Activated CD4-positive, alpha-beta T cell treated with anti-CD3 and anti-CD28 coated beads for 24 hours (primary cell): ENCODE data around the gene USP36.
A peak's percentile ranks its signal among the peaks of the same experiment; 100 is the strongest.
"Not testable (repeated sequence)": the region's sequence is repeated elsewhere in the genome, so short reads cannot be mapped to it uniquely, and the experiment has no call there.

Experiments
- DNase-seq, 2 donors: peaks; one replicate each; pipeline ENCODE4 v3.0.0-alpha.2; 2020; ENCODE audit warnings: low read depth in 2 of 2

USP36 gene

DNA sequence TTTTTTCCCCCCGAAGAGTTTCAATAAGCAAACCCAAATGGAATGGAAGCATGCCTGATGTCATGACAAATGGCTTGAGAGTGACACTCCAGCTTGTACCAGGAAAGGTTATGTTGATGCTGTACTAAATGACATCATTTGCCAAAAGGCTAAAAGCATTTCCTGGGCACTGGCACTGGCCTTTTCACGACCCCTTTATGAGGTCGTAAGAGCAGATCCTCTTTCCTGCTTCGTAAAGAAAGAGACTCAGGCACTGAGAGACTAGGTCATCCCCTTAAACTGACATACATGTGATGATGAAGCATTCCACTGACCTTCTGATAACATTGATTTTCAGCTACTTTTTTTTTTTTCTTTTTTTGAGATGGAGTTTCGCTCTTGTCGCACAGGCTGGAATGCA is 31.9 kb upstream of the USP36 start:
- no peak for DNase-seq

DNA sequence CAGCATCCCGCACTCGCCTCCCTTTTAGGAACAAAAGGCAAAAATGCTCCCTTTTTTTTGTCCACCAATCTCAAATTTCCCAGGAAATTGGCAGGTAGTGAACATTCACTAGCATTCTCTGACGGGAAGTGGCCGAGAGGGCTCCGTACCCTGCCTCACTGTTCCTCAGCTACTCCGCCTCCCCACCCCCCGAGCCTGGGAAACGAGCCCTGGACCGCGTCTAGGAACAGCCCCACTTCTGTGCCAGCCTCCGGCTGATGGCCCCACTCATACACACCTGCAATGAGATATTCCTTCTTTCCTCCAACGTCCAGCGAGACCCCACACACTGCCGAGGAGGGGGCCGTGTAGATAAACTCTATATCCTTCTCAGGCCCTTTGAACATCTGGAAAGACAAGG is 30.0 kb upstream of the USP36 start:
- no peak for DNase-seq

DNA sequence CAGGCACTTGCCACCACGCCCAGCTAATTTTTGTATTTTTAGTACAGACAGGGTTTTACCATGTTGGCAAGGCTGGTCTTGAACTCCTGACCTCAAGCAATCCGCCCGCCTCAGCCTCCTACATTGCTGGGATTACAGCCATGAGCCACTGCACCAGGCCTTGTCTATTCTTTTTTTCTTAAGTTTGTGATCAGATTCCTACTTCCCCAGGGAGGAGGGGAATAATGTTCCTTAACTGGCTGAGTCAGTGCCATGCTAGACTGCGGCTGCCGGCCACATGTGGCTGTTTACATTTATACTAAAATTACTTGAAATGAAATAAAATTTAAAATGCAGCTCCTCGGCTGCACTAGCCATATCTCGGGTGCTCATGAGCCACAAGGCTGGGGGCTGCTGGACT is 27.8 kb upstream of the USP36 start:
- no peak for DNase-seq

DNA sequence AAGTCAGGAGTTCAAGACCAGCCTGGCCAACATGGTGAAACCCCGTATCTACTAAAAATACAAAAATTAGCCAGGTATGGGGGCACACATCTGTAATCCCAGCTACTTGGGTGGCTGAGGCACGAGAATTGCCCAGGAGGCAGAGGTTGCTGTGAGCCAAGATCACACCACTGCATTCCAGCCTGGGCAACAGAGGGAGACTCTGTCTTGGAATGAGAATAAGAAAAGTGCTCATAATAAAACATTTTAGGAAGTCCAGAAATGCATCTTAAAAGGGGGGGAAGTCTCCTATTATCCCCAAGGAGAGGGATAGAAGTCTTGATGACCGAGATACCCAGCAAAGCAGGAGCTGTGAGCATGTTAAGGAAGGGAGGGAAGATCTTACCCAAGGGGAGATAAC is 26.4 kb upstream of the USP36 start:
- not testable (repeated sequence) for DNase-seq

- DNase-seq, result peak; percentile 51 to 53
Measured at GRCh38 chr17:78865682-78866390, 25.2 kb upstream of the USP36 start.

DNA sequence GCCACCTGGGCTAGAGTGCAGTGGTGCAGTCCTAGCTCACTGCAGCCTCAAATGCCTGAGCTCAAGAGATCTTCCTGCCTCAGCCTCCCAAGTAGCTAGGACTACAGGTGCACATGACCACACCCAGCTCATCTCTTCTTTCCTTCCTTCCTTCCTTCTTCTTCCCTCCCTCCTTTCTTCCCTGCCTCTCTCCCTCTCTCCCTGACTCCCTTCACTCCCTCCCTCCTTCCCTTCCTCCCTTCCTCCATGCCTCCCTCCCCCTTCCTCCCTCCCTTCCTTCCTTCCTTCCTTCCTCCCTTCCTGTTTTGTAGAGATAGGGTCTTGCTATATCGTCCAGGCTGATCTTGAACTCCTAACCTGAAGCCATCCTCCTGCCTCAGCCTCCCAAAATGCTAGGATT is 23.5 kb upstream of the USP36 start:
- DNase-seq, result no peak

DNA sequence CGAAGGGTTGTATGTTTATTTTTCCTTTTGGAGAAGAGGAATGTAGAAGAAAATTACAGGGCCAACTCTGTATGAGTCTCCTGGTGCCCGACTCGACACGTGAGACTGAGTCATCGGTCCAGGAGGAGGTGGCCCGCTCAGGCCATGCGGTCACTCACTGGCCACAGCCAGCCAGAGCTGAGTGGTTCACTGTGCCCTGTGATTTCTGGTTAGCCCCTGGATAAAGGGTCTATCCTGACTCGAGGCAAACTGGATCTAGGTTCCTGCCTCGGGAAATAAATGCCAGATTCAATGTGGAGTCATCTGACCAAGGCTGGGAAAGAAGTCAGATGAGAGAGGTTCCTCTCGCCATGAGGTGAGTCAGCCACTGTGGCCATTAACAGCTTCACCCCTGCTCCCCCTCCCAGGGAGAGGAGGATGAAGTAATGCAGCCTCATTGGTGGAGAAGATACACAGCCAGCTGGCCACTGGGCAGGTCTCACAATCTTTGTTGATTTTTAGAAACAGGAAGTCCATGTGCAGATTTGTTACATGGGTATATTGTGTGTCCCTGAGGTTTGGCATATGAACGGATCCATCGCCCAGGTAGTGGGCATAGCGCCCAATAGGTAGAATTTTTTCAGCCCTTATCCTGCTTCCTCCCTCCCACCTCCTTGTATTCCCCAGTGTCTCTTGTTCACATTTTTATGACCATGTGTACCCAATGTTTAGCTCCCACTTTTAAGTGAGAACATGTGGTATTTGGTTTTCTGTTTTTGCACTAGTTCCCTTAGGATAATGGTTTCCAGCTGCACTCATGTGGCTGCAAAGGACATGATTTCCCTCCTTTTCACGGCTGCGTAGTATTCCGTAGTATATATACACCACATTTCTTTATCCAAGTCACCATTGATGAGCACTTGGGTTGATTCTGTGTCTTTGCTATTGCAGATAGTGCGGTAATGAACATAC is 21.7 kb upstream of the USP36 start:
- DNase-seq, result no peak

GRCh38 chr17:78861229-78861628 is 20.6 kb upstream of the USP36 start:
- DNase-seq, result no peak

DNA sequence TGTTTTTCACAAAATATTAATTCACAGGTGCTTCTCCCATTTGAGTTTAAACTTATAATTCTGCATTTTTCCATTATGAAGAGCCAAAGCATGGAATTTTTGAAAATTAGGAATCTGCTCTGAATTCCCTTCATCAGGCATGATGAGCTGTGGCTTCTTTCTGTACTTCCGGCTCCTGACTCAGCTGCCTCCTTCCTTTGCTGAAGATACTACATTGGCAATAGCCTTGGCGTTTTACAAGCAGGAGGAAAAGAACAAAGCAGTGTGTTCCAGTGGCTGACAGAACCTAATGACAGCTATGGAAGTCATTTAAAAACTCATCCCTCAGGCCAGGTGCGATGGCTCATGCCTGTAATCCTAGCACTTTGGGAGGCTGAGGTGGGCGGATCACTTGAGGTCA is 18.4 kb upstream of the USP36 start:
- DNase-seq, result no peak

DNA sequence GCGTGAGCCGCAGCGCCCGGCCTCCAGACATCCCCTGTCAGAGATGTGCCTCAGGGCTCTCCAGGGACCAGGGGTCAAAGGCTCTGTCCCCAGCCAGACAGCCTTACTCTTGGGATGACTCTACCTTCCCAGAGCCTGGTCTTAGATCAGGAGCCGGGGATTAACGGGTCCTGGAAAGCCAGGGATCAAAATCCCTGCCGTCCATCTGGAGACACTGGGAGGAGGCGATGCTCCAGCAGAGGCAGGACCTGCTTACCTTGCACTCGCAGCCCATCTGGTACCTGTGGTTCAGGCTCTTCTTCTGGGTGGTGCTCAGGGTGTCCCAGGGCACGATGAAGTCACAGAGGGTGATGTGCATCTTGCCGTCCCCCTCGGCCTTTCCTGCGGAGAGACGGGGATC is 16.7 kb upstream of the USP36 start:
- no peak for DNase-seq

DNA sequence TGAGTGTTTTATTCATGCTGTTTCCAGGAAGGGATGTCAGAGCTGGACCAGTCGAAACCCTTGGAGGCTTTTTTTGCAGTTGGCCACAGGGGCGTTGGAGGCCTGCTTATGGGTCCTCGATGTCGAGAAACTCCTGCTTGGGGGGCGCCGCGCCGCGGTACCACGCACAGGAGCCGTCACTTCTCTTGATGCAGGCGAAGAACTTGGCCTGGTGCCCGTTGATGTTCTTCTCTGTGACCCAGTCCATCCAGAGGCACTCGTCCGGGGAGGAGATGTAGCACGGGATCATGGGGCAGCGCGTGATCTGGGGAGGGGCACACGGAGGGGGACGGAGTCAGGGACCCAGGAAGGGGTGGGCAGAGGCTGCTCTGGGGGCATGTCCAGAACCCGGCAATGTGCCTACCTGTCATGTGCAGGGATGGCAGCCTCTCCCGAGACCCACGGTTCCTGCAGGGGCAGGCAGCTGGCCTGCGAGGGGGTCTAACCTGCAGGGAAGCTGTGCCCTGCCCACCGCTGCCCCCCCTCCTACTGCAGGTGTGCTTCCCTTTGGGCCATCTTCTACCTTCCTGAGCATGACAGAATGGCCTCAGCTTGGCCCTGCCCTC is 15.0 kb upstream of the USP36 start:
- DNase-seq, result no peak

DNA sequence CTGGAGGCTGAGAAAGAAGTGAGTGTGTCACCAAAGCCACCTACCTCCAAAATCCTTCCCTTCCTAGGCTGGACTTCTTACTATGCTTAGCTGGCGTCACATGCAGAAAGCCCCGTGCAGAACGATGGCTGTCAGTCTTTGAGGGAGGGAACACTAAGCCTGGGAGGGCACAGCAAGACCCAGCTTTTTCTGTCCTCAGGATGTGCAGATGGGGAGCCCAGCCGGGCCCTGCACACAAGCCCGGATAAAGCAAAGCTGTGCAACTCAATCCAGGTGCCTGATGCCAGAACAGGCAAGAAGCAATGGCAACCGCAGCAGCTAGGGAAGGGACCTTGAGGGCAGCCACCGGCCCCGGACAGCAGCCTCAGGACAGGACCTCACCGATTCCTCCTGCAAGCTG is 13.9 kb upstream of the USP36 start:
- DNase-seq, result no peak

DNA sequence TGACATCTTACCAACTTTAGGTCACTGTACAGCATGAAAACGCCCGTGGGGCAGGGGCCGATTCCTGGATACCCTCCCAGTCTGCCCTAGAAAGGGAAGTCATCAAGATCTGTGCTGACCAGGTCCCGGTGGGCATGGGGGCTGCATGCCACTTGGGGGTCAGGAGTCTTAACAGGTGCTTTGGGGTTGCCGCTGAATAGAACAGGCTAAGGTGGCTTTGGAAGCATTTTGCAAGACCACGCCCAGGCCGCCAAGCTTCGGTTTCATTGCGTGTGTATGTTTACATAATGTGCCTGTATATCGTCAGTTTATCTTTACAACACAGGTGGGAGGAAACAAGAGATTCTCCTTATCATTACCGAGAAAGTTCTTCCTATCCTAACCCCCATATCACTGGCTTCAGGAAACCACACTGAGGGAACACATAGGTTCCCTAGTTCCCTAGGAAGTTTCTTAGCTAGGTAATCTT is 13.3 kb upstream of the USP36 start:
- DNase-seq, result no peak

- DNase-seq, result no peak
Measured at GRCh38 chr17:78852709-78853121, 12.1 kb upstream of the USP36 start.

DNA sequence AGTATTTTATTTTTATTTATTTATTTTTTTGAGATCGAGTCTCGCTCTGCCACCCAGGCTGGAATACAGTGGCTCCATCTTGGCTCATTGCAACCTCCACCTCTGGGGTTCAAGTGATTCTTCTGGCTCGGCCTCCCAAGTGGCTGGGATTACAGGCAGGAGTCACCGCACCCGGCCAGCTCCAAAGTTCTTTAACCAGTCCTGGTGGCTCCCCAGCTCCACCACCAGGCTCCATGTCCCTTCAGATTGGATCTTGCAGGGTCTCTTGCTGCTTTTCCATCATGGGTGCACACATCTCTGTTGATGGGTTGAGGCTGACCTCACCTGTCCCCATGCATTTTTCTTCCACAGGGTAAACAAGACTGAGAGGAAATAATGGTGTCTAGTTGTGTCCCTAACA is 8.4 kb upstream of the USP36 start:
- no peak for DNase-seq

DNA sequence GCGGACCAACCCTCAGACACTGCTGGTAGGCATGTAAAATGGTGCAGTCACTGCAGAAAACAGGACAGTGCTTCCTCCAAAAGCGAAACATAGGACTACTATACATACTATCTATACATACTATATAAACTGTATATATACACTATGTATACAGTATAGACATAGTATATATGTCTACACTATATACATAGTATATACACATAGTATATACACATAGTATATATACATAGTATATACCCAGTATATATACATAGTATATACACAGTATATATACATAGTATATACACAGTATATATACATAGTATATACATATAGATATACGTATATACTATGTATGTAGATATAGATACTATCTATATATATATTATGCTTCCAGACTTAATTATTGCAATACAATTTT is 6.4 kb upstream of the USP36 start:
- no peak for DNase-seq

DNA sequence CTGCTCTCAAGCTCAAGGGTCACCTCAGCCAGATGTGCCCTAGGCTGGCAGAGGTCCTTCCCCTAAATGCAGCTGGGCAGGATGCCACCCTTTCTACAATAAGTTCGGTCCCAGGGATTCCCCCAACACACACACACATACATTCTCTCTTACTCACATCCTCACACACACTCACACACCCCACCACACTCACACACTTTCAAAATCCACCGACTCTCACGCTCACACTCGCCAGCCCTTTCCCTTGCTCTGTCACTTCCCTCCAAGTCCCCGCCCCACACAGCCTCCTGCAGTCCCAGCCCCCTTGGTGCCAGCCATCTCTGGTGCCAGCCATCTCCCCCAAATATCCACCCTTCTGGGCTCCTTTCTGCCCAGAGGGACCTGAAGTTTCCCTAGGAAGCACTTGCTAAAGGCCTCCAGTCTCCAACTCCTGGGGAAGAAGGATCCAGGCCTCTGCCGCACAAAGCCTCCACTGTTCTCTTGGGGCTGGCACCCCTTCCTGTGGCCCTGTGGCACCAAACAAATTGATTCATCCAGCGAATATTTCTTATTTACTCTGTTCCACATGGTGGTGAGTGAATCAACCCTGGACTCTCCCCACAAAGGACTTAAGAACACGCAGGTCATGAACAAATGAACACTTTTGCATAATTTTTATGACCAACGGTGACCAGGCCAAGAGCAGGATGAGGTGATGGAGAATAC is 3.8 kb upstream of the USP36 start:
- DNase-seq, result no peak

DNA sequence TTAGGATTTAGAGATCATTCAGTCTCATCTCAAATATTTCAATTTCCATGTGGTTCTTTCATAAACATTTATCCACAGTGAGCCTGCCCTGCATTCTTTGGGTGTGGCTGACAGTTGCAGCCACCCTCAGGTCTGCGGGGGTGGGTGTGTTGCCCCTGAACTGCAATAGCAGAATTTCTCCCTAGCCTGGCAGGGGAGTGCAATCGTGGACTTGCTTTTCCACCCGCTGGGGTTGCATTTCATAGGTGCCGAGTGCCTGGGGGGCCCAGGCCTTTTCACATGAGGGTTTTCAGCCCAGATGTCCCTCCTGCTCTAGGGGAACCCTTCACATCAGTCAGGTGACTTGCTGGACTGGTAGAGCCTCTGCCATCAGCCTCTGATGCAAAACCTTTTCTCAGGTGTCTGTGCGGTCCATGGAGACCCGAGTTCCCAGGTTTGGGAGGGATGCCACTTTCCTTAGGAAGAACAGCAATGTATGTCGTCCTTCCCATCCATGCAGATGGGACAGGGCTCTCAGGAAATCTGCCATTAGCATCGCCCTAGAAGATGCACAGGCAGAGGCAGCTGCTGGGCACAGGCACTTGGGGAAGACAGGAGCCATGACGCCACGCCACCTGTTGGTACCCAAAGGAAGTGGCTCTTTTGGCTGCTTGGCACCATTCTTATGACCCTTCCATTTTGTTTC is 2.4 kb upstream of the USP36 start:
- DNase-seq, result peak in 1 of 2 donors; percentile 36

DNA sequence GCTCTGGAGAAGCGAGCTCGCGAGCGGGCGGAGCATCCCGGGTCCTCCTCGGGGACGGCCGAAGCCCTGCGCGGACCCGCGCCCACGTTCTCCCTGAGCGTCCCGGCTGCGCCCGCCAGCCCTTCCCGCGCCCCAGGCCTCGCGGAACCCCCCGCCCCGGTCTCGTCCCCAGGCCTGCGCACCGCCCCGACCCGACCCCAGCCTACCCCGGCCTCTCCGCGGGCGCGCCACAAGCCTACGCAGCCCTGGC is 159 bp downstream of the USP36 start:
- DNase-seq, result no peak

DNA sequence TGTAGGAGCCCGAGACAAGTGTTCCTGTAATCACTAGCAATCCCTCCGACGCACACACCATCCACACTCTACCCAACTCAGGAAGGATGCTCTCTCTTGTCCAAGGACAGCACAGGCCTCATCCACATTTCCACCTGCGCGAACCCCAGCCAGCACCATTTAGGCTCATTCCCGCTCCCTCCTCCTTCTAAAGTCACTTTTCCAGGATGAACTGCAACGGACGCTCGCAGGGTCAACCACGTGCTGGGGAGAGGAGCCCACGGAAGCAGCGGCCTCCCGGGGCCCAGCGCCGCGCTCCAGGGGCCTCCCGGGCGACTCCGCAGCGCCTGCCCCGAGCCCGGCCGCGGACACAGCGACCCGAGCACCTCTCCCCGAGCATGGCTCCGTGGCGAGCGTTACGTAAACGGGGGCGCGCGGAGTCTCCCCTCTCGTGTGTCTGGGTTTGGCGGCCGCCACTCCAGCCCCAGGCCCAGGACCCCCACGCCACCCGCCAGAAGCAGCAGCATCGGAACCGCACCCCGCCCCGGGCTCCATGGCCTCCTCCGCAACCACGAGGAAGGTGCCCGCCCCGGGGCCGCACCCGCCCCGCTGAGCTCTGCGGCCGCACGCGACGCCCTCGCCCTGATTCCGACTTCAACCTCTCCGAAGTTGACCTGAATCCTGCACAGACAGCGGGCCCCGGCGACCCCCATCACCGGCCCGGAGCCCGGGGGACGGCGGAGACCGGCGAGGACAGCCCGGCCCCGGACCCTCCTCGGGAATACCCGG is 668 bp downstream of the USP36 start:
- no peak for DNase-seq

DNA sequence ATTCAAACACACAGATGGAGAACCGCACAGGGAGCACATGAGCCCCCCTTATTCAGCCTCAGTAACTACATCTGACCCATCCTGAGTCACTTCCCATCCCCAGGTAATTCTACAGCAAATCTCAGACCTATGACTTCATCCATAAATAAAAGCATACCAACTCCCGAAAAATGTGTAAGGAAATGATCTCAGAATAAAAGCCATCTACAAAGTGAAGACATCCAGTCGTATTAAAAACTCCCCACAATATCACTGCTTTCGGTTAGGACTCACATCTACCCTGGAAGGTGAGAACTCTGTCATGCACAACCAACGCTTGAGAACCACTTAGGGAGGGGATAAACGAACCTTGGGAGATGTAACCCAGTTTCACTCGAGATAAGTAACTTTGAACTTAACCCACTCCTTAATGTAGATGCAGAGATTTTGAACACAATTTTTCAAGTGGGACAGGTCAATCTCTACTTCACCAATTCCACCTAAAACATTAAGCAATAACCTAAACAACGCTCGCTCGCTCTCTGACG is 1.3 kb downstream of the USP36 start:
- no peak for DNase-seq
